ENCODE results near the gene IRF2.

Gene IRF2

DNA sequence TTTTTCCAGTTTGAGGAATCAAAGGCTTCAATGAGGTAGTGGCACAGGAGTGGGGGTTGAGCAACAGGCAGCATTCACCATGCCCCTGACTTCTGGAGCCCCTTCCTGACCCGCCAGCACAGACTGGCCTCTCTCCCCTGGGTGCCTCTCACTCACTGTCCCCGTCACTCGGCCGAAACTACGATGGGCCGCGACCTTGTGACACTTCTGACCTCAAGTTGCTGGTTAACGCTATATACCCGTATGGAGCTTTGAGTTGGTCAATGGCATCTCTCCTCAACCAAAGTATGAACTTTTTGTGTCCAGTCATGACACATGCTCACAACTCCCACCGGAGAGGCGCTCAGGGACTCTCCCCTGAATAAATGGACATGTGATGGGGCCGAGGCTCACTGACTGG is 72.1 kb downstream of the IRF2 start:
- H3K4me3 ChIP-seq = no peak overlapping the region
- H3K27ac ChIP-seq = peak overlapping the region in 1 of 2 donors; percentile 25
- TF ChIP-seq, protein P1, sequence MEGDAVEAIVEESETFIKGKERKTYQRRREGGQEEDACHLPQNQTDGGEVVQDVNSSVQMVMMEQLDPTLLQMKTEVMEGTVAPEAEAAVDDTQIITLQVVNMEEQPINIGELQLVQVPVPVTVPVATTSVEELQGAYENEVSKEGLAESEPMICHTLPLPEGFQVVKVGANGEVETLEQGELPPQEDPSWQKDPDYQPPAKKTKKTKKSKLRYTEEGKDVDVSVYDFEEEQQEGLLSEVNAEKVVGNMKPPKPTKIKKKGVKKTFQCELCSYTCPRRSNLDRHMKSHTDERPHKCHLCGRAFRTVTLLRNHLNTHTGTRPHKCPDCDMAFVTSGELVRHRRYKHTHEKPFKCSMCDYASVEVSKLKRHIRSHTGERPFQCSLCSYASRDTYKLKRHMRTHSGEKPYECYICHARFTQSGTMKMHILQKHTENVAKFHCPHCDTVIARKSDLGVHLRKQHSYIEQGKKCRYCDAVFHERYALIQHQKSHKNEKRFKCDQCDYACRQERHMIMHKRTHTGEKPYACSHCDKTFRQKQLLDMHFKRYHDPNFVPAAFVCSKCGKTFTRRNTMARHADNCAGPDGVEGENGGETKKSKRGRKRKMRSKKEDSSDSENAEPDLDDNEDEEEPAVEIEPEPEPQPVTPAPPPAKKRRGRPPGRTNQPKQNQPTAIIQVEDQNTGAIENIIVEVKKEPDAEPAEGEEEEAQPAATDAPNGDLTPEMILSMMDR (IDR thresholded peaks at IDR 0.05) = no peak
- no peak for DNase-seq (ENCODE audit: low spot score)

DNA sequence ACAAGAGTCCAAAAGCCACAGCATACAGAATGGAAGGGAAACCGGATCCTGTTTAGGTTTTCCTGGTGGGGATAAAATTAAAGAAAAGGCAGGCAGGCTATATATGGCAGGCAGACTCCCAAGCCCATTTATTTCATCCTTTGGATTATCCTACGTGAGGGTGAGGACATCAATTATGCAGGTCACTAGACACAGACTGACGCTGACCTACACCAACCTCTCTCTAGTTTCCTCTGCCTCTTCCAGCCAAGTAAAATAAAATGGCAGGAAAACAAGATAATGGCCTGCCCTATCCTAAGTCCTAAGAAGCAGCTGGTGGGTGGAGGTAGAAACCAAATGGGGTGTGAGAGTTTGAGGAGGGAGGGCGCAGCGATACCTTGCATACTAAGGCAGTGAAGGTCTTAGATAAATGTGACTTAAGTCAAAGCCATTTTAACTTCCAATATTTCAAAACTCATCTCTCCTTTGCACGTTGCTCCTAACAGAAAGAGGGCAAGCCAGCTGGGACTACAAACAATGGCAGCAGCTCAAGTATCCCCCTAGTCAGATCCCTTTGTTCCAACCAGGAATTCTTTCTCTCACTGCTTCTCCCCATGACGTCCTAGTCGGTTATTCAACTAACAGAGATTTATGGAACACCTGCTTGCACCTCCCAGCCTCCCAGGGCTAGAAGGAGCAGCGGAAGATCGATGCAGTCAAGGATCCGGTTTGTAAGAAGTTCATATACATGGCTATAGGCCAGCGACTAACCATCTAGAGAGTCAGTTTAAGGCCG is 72.8 kb downstream of the IRF2 start:
- Histone ChIP-seq H3K4me3 (no peak overlapping the region), H3K27ac (peak overlapping the region; percentile 42 to 54)
- no peak for DNase-seq (ENCODE audit: low spot score)
- TF ChIP-seq, protein P1 (IDR thresholded peaks at IDR 0.05) = no peak

DNA sequence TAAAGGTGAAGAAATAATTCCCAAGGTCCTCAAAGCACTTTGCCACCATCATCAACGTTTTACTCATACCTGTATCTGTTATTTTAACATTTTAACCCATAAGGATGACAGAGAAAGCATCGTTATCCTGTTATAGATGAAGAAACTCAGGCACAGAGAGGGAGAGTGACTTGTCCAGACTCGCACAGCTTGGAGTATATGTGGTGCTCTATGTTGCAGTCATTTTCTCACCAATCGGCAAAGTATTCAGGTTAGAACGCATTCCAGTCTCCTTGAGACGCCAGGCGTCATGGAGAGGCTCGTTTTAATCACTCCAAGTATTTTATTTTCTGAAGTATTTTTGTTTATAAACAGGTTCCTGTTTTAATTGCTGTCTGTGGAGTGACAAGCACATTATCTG is 73.5 kb downstream of the IRF2 start:
- DNase-seq (ENCODE audit: low spot score) = no peak
- Histone ChIP-seq H3K4me3 (no peak overlapping the region), H3K27ac (peak overlapping the region; percentile 54 to 75)
- TF ChIP-seq, protein P1 (IDR thresholded peaks at IDR 0.05) = no peak

DNA sequence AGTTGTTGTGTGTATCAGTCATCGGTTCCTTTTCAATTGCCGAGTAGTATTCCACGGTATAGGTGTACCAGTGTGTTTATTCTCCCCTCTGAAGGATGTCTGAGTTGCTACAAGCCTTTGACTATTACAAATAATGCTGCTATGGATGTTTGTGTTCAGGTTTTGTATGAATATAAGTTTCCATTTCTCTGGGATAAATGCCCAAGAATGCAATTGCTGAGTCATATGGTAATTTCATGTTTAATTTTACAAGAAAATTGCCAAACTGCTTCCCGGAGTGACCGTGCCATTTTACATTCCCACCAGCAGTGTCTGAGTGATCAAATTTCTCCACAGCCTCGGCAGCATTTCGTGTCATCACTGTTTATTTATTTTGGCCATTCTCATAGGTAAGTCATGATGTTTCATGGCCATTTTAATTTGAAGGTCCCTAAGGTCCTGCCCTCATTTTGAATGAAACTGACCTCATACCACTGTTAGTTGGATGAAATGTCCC is 73.9 kb downstream of the IRF2 start:
- H3K27ac ChIP-seq = peak overlapping the region; percentile 54 to 75
- no peak for DNase-seq (ENCODE audit: low spot score)

DNA sequence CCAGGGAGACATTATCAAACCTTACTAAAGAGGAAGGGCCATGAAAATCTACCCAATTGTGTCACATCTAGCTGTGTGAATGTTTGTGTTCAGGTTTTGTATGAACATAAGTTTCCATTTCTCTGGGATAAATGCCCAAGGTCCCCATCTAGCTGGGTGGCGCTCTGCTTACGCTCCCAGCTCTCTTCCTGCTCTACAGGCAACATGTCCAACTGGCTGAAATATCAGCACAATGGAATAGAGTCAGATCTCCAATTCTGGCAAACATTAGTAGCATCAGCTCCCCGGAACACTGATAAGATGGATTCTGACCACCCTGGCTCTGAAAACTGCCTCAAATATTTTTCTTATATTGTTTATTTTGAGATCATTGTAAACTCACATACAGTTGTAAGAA is 74.8 kb downstream of the IRF2 start:
- DNase-seq (ENCODE audit: low spot score) = no peak
- Histone ChIP-seq H3K4me3 (no peak overlapping the region), H3K27ac (peak overlapping the region; percentile 20 to 75)
- TF ChIP-seq, protein P1 (IDR thresholded peaks at IDR 0.05) = no peak

More for the DNA sequence above, 73.9 kb downstream of the IRF2 start:
- no peak overlapping the region for H3K4me3 ChIP-seq
- TF ChIP-seq, protein P1 (IDR thresholded peaks at IDR 0.05) = no peak

DNA sequence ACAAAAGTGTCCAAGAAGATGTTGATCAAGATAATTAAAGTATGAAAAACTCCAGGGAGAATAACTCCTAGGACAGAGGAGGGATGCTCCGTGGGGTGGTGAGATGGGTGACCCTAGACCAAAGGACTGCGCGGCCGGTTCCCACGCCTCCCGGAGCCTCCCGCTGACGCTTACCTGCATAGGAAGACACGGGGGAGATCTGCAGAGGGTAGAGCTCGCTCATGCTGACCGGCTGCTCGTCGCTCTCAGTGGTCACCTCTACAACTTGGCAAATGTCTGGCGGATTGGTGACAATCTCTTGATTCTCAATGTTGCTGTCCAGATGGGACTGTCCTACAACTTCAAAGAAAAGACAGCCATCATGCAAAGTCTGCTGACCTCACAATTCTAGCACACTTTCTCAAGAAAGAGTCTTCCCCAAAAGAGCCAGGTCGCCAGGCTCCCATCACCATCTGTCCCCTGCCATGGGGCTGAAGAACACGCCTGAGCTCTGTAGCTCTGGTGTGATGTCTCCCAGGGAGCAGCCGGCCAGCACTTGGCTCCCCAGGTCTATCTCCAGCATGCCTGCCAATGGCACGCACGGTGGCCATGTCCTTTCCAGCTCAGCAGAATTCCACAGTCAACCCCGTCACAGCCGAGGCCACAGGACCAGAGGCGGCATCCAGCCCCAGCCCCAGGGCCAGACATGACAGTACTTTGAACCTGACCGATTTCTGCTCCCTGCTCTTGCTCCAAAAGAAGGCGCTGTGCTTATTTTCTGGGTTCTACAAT is 75.4 kb downstream of the IRF2 start:
- peak overlapping the region; percentile 20 to 75 for H3K27ac ChIP-seq
- peak overlapping the region; percentile 4 for H3K4me3 ChIP-seq
- peak; percentile 63 for DNase-seq (ENCODE audit: low spot score)
- TF ChIP-seq, protein P1 (IDR thresholded peaks at IDR 0.05) = no peak

Measured in coronary artery (tissue), 2 donors.